SU-DHL-6 (cell line): ENCODE results near the gene WDR33.

Experiments
- H2AFZ ChIP-seq: fragments of 200-600 bp; sonication (generic); 2 replicates; pipeline ENCODE4 v1.6.1; 2014; ENCODE audit warnings: low read depth, mild to moderate bottlenecking, moderate library complexity, mixed read lengths, antibody characterized with exemption, low read length; ENCODE audit not compliant: severe bottlenecking
- H3F3A ChIP-seq: fragments of 200-600 bp; shearing (Covaris generic); 2 replicates; pipeline ENCODE4 v1.6.0; 2016; ENCODE audit warnings: antibody characterized with exemption, mild to moderate bottlenecking; ENCODE audit not compliant: insufficient read depth
- H3K27ac ChIP-seq: fragments of 200-600 bp; sonication (generic); 2 replicates; pipeline ENCODE4 v1.5.1; 2016; ENCODE audit warnings: low read depth, mild to moderate bottlenecking, low read length, moderate library complexity, mixed read lengths
- H3K27me3 ChIP-seq: fragments of 200-600 bp; sonication (generic), shearing (Covaris generic); 2 replicates; pipeline ENCODE4 v1.6.0; 2014; ENCODE audit warnings: mild to moderate bottlenecking, low read length
- H3K36me3 ChIP-seq: fragments of 200-600 bp; sonication (generic); 2 replicates; pipeline ENCODE4 v1.6.1; 2014; ENCODE audit warnings: mild to moderate bottlenecking, low read length, mixed read lengths
- H3K4me2 ChIP-seq: fragments of 300-600, 200-600 bp; shearing (Covaris generic), sonication (generic); 2 replicates; pipeline ENCODE4 v1.6.0; 2014; ENCODE audit warnings: low read length, low read depth, mild to moderate bottlenecking; ENCODE audit not compliant: poor library complexity, severe bottlenecking
- H3K4me3 ChIP-seq: fragments of 200-600 bp; sonication (generic); 2 replicates; pipeline ENCODE4 v1.5.1; 2014; ENCODE audit warnings: antibody characterized with exemption, low read length, mild to moderate bottlenecking, mixed read lengths; ENCODE audit not compliant: insufficient read depth, poor library complexity, severe bottlenecking
- H3K79me2 ChIP-seq: fragments of 200-600 bp; sonication (generic); 2 replicates; pipeline ENCODE4 v1.6.1; 2014; ENCODE audit warnings: mild to moderate bottlenecking, low read length, moderate library complexity; ENCODE audit not compliant: insufficient read depth
- H3K9ac ChIP-seq: fragments of 200-600 bp; sonication (generic); 2 replicates; pipeline ENCODE4 v1.7.0; 2014; ENCODE audit warnings: mild to moderate bottlenecking, low read length
- H3K9me2 ChIP-seq: fragments of 200-600 bp; sonication (generic); replicated peaks from 2 replicates; pipeline ENCODE4 v1.6.1; 2014; ENCODE audit warnings: low read length; ENCODE audit not compliant: insufficient read depth
- H3K9me3 ChIP-seq: fragments of 200-600 bp; sonication (generic); 2 replicates; pipeline ENCODE4 v1.6.1; 2014; ENCODE audit warnings: low read length, mixed read lengths; ENCODE audit not compliant: insufficient read depth
- H4K20me1 ChIP-seq: fragments of 200-600 bp; sonication (generic); 2 replicates; pipeline ENCODE4 v1.6.1; 2014; ENCODE audit warnings: low read depth, mild to moderate bottlenecking, antibody characterized with exemption, low read length, moderate library complexity, mixed read lengths
- EZH2phosphoT487 ChIP-seq: fragments of 200-600 bp; sonication (generic), shearing (Covaris generic); conservative IDR thresholded peaks from 2 replicates; pipeline ENCODE4 v1.6.1; 2018; ENCODE audit warnings: mild to moderate bottlenecking, antibody characterized with exemption, low read length, moderate library complexity, mixed read lengths
- TF ChIP-seq, protein P1 (sequence below): fragments of 200-600 bp; sonication (generic); IDR thresholded peaks from one replicate; pipeline ENCODE4 v1.5.1; 2017; ENCODE audit warnings: antibody characterized with exemption, mild to moderate bottlenecking, low read length, moderate library complexity; ENCODE audit not compliant: insufficient read depth, poor library complexity, severe bottlenecking

The WDR33 gene

DNA sequence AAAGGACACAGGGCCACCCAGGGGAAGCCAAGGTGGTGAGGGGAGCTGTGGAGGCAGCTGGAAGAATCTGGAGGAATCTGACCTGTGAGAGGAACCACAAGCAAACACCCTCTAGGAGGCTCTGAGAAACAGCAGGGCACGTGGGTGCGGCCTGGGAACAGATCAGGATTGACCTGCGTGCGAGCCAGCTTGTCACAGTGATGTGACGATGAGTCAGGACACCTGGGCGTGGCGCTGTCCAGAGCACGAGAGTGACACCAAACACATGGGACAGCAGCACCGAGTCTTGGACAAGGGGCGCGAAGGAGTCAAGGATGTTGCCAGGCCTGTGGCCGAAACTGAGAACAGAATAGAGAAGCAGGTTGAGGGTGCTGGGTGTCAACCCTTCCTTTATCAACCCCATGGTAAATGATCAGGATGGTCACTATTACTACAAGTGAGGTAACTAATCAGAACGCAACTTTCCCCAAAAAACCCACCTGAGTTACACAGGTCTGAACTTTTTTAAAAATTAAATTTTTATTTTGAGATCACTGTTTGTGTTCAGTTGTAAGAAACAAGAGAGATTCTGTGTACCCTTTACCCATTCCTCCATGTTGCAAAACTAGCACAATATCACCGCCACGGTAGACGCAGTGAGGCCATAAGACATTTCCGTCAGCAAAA lies 110.3 kb downstream of the WDR33 start:
- Histone ChIP-seq H3K4me3 (peak overlapping the region; percentile 64), H3K27ac (peak overlapping the region; percentile 84), H3K36me3 (no peaks in the 10 kb centered on the region; the same call in 1 of the 2 replicates), H3K9ac (peak overlapping the region; percentile 68), H3K27me3 (no peaks in the 10 kb centered on the region), H3K9me3 (no peaks in the 10 kb centered on the region), H3F3A (peaks cover 44% of the 10 kb centered on the region), H3K4me2 (peak overlapping the region; percentile 70), H2AFZ (peak overlapping the region; percentile 82), H4K20me1 (peaks cover 8% of the 10 kb centered on the region; the same call in 1 of the 2 replicates), H3K79me2 (peaks cover 21% of the 10 kb centered on the region), H3K9me2 (no peaks in the 10 kb centered on the region)
- TF ChIP-seq EZH2phosphoT487: no peak
- TF ChIP-seq, protein P1, sequence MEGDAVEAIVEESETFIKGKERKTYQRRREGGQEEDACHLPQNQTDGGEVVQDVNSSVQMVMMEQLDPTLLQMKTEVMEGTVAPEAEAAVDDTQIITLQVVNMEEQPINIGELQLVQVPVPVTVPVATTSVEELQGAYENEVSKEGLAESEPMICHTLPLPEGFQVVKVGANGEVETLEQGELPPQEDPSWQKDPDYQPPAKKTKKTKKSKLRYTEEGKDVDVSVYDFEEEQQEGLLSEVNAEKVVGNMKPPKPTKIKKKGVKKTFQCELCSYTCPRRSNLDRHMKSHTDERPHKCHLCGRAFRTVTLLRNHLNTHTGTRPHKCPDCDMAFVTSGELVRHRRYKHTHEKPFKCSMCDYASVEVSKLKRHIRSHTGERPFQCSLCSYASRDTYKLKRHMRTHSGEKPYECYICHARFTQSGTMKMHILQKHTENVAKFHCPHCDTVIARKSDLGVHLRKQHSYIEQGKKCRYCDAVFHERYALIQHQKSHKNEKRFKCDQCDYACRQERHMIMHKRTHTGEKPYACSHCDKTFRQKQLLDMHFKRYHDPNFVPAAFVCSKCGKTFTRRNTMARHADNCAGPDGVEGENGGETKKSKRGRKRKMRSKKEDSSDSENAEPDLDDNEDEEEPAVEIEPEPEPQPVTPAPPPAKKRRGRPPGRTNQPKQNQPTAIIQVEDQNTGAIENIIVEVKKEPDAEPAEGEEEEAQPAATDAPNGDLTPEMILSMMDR: no peak

DNA sequence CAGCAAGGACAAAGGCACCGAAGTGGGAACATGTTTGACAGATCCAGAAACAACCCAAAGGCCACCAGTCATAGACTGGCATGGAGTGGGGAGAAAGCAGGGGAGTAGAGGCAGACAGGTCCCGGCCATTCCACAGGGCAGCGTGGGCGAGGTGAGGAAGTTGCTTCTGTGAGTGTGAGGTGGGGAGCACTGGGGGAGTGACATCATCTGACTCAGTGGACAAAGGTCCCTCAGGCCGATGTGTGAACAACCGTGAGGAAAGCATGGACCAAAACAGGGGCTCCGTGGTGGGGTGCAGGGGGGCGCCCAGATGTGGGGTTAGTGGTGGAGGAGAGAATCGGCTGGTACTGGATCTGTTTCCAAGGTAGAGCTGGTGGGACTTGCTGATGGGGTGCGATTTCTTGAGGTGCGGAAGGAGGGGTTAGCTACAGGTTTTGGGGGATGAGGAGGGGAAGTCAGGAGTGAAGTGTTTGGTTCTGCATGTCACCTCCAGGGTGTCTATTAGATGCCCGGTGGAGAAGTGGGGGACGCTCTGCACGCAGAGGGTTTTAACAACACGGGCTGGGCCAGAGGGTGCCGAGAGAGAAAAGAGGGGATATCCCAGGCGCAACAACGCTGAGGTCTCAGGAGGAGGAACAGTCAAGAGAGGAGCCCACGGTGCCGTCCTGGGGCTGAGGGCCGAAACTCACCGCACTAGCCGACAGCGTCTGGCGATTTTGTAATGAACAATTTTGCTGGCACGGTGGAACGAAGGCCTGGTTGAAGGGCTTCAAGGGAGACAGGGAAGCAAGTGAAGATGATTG lies 112.2 kb downstream of the WDR33 start:
- H3K79me2 ChIP-seq: peaks cover 15% of the 10 kb centered on the region
- no peak overlapping the region for H2AFZ ChIP-seq
- peaks cover 30% of the 10 kb centered on the region for H3F3A ChIP-seq
- H3K27ac ChIP-seq: no peak overlapping the region
- no peak overlapping the region for H3K4me2 ChIP-seq
- no peaks in the 10 kb centered on the region for H3K27me3 ChIP-seq
- no peaks in the 10 kb centered on the region for H3K9me3 ChIP-seq
- peaks cover 8% of the 10 kb centered on the region; the same call in 1 of the 2 replicates for H4K20me1 ChIP-seq
- no peaks in the 10 kb centered on the region for H3K9me2 ChIP-seq
- no peak overlapping the region for H3K9ac ChIP-seq
- no peak overlapping the region for H3K4me3 ChIP-seq
- TF ChIP-seq, protein P1: no peak
- TF ChIP-seq EZH2phosphoT487: no peak
- H3K36me3 ChIP-seq: no peaks in the 10 kb centered on the region

DNA sequence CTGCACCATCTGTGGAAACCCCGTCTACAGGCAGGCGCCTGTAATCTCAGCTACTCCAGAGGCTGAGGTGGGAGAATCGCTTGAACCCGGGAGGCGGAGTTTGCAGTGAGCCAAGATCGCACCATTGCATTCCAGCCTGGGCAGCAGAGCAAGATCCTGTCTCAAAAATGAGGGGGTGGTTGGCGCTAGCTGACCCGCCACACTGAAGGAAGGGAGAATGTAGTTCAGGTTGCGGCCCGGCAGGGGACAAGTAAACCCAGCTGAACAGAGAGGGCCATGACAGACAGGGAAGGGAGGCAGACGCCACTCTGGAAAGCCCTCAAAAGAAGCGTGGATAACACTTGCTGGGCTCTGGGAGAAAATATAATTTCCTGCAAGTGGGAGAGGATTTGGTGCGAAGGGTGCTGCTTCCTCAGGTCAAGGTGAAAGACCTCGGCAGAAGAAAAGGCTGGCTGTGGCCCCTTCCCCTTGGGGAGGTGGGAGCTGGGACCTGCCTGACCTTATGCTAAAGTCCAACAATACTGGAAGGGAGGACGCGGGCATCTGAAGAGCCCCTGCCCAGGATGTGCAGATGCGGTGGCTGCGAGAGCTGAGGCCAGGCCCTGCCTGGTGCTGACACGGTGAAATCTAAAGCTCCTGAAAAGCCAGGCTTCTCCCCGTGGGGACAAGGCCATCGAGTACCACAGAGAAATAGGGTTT lies 113.3 kb downstream of the WDR33 start:
- H3K27me3 ChIP-seq: no peaks in the 10 kb centered on the region
- TF ChIP-seq, protein P1: no peak
- TF ChIP-seq EZH2phosphoT487: no peak
- H3K27ac ChIP-seq: no peak overlapping the region
- no peak overlapping the region for H3K4me2 ChIP-seq
- peaks cover 4% of the 10 kb centered on the region for H3K79me2 ChIP-seq
- no peak overlapping the region for H3K9ac ChIP-seq
- H3K9me3 ChIP-seq: no peaks in the 10 kb centered on the region
- no peaks in the 10 kb centered on the region for H3K36me3 ChIP-seq
- peaks cover under 1% of the 10 kb centered on the region; the same call in 1 of the 2 replicates for H4K20me1 ChIP-seq
- H2AFZ ChIP-seq: no peak overlapping the region
- H3K9me2 ChIP-seq: no peaks in the 10 kb centered on the region
- no peak overlapping the region for H3K4me3 ChIP-seq
- peaks cover 23% of the 10 kb centered on the region for H3F3A ChIP-seq
